ENCODE data around the gene CD86.
"Not testable (repeated sequence)": the region's sequence is repeated elsewhere in the genome, so short reads cannot be mapped to it uniquely, and the experiment has no call there.

CD86 gene, protein sequence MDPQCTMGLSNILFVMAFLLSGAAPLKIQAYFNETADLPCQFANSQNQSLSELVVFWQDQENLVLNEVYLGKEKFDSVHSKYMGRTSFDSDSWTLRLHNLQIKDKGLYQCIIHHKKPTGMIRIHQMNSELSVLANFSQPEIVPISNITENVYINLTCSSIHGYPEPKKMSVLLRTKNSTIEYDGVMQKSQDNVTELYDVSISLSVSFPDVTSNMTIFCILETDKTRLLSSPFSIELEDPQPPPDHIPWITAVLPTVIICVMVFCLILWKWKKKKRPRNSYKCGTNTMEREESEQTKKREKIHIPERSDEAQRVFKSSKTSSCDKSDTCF

DNA sequence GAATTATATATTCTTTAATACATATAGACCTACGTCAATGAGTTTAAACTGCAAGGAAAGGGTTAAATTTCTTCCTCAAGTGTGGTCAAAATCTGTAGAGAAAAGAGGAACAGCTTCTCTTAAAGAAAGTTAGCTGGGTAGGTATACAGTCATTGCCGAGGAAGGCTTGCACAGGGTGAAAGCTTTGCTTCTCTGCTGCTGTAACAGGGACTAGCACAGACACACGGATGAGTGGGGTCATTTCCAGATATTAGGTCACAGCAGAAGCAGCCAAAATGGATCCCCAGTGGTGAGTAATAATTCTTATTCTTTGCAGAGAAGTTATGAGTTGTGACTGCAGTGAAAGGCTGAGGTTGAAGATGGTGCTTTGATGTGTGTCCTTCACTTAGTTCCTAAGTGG, at the start of gene CD86:
Gene CD86 (plus strand): TSS at position 148 of the 400 bp plus-strand sequence. CDS start 128 bp downstream, at position 276.
- DNase-seq, result no peak

DNA sequence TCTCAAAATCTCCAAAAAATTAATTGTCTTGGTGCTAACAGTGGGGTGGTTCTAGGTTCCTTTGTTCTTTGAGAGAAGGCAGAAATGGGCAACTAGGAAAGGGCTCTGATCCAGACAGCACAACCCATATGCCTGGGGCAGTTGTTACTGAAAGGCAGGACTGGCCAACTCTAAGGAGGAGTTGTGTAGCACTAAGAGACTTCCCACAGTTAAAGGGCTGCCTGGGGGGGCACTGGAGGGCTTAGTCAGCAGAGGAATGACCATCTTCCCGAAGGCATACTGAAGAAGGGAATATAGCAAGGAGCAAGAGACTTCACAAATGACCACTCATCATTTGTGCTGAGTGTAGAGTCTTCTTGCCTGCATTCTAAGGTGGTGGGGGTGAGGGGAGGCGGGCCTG, 48.9 kb upstream of the CD86 start:
- no peak for DNase-seq

DNA sequence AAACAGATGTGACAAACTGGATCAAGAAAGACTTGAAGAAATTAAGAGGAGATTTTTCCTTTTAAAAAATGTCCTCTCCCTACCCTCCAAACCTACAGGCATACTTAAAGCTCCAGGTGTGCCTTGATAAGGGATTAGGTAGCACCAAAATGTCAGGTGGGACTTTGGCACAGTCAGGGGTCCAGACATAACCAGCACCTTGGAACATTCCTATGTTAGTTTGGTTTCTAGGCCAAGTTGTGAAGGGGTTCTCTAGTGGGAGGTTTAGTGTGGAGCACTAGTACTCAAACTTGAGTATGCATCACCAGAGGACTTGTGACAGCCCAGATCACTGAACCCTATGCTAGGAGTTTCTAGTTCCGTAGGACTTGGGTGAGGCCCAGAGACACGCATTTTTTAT, 47.0 kb upstream of the CD86 start:
- no peak for DNase-seq

DNA sequence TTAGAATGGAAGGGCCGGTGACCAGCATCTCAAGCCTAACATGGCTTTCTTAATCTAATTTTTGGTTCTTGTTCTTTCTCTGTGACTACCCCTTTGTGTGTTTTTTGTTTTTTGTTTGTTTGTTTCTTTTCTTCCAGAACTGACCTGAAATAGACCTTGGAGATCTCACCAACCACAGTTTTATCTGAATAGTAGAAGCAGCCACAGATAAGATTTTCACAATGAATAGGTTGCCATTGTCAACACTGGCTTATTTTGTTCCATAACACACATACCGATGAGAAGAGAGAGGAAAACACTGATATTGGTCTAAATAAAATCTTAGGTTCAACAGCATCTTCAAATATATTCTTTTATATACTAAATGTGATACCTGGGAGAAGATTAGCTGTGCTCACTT, 44.7 kb upstream of the CD86 start:
- no peak for DNase-seq

DNA sequence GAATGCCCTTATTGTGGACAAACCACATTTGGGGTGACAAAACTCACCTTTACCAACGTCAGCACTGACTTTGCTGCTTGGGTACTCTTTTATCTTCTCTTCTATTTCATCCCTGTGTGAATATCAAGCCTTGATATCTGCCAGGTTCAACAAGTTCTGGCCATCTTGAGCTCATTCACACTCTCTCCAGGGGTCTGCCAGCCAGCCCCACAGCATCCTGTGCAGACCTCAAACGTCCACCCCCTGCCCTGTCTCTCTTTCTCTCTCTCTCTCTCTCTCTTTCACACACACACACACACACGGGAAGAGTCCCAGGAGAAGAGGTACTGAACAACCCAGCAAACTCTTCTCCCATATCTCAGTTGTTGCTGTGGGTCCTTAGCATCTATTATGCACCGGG, 43.8 kb upstream of the CD86 start:
- no peak for DNase-seq

DNA sequence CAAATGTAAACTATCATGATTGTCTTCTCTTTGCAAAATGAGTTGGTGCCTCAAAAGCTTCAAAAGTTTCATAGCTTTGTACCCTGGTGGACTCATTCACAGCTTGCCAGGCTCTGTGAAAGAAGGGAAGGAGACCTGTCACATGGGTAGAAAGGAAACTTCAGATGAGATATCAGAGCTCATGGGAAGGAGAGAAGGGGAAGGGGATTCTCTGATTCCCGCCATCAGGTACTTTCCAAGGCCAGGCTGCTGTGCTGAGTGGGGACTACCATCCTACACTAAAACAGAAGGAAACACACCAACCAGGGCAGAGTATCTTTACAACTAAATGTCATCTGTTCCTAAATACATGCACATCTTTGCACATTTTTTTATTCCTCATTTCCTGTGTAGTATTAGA, 42.3 kb upstream of the CD86 start:
- DNase-seq, result no peak

DNA sequence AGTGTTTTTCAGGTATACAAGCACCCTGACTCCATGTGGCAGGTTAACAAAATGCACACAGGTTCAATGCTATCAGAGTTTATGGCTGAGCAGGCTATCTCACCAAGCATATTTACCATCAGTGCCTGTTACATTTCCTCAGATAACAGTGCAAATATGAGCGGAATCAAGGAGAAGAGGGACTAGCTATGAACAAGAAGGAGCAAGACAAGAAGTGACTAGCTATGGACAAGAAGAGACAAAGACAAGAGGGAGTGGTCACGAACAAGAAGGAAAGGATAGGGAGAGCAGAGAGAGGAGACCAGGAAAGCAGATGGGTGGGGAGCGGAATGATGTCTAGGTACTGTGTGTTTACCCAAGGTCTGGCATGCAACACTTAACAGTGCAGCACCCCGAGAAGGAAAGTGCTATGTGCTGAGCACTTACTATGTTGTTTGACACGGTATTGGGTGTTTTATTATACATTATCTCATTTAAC, 41.7 kb upstream of the CD86 start:
- DNase-seq, result no peak

DNA sequence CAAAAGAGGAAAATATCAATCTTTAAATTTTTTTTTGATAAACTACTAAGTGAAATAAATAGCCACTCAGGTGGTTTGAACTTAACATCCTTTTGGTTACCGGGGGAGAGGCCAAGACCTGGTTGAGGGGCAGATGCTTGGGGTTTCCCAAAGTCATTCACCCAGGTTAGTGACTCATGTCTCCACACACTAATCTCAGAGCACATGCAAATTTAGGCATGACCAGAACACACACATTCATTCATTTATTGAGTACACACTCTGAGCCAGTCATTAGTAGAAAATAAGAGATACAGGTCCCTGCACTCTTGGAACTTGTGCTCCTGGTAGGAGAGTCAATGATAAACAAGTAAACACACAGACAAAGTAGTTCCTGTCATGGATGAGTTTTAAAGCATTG, 40.4 kb upstream of the CD86 start:
- no peak for DNase-seq

DNA sequence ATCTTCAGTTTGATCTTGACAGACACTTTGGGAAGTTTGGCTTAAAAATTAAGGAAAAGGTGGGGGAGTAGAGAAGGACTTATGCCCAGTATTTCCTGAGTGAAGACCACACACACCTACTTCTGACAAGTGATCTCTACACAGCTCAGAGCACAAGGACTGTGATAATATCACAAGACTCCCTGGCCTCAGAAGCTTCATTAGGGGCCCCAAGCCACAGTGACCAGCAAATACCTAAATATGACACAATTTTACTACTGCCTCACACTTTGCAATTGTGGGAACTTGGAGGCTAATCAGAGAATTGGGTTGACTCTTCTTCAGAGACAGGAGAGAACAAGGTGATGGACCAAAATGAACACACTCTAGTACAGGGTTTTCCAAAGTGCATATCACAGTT, 35.7 kb upstream of the CD86 start:
- no peak for DNase-seq

DNA sequence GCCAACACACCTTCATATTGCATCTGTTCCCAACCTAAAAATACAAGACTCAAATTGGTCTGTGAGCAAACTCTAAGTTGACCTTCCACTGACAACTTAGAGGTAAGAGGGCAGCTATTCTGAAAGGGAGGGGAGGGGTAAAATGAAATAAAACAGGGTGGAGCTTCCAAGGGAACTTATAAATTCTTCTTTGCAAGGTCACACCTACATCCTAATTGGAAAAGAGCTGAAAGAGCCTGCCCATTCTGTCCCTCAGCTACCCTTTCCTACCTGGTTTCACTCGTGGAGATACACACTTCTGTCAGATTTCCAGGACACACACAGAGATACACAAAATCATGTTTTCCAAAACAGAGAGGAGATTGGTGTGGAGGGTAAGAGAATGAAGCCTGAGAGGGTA, 34.1 kb upstream of the CD86 start:
- no peak for DNase-seq

DNA sequence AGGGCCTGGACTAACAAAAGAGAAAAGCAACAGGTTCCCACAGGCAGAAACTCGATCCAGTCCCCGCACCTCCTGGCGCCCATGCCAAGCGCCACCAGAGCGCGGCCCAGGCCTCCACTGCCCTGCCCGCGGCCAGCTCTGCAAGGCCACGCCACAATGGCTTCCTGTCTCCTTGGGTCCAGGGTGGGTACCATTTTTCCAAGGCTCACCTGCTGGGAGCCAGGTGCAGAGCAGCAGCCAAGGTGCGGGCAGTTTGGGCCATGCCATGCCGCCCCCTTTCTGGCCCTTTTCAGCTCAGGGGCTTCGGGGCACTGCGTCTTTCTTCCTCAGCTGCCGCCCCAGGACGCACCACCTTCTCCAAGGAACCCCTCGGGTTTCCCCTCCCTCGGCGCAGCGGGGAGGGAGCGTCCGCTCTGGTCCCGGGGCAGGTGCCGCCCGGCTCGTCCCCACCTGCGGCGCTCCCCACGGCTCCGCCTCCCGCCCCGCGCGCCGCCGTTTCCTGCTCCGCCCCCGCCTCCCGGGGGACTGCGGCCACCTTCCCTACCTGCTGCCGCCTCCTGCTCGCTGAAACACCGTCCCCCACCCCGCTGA, 33.3 kb upstream of the CD86 start, which contains the start of gene ILDR1:
Gene ILDR1 (minus strand): TSS at position 437 of the 591 bp plus-strand sequence. CDS start 170 bp downstream, at position 267.
- DNase-seq, result no peak

DNA sequence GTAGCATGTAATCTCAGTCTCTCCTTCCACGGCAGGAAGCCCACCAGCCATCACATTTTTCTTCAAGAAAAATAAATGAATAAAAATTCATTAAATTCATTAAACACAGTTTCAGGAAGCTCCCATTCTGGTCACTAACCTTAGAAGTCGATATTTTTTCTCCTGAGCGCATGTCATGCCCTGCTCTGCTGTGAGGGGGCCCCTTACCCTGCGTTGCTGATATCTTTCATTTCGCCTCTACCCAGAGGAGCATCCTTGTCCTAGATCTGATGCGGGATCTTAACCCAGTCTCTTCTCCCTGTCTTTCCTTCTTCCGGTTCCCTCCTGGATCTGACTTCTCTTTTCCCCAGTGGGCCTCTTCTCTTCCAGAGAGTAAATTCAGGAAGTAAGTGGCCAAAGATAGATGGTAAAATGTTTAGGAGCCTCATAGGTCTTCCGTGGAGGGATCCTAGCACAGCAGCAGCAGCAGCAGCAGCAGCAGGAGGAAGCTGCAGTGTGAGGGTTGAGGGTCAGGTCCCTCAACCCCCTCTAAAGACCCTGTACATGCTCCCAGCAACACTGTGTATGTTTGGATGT, 31.7 kb upstream of the CD86 start:
- no peak for DNase-seq

DNA sequence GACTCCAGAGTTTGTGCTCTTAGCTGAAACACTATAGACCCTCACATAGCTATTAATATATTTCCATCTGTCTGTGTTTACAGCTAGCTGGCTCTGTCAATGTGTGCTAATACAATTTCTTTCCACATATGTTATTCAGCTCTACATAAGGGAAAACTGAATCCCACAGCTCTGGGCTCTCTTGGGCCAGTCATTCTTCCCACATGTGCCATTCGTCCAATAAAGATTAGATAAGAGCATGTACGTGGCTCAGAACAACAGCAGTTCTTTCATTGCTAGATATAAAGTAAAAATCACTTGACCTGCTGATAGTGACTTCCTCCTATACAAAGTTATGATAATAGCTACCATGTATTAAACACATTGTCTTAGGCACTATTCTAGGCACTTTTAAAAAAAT, 30.4 kb upstream of the CD86 start:
- DNase-seq, result no peak

DNA sequence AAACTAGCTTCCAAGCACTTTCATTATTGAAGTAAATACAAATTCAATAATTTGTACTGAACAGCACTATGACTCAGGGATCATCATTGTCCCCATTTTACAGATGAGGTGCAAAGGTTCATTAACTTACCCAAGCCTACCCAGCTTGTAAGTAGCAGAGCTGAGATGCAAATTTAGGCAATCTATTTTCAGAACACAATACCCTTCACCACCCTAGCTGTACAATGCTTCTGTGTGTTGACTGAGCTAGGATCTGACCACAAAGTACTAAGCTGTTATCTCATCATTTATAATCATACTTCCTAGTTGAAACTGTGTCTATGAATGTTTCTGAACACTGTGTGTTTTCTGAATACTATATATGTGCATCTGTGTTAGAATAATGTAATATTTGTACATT, 29.9 kb upstream of the CD86 start:
- DNase-seq, result no peak

DNA sequence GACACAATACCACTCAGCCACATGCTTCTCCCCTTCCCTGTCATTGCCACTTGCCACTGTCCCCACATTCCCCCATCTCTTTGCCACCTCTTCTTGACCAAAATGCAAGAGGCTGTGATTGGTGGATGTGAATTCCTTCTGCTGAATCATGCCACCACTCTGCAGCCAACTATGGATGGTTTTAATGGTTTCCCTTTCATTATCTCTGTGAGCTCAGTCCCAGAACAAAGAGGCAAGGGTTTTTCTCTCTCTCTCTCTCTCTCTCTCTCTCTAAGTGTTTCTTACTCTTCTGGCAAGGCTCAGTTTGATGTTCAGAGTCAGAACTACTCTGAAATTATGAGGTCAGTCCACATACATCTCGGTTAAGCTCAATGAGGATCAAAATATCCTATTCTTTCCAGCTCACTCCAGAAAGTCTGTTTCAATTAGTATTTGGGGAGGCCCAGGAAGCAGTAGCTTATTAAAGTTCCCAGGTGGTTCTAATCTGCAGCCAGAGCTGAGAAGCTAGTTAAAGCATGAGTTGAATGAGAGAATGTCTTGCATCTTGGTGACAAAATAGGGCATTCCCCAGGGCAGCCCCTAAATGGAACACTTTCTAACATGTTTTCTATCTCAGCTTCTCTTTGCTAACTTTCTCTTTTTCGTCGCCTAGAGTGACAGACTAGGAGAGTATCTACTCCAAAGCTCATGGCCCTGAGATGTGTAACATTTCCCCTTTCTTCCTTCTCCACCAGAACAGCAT, 24.6 kb upstream of the CD86 start:
- no peak for DNase-seq

DNA sequence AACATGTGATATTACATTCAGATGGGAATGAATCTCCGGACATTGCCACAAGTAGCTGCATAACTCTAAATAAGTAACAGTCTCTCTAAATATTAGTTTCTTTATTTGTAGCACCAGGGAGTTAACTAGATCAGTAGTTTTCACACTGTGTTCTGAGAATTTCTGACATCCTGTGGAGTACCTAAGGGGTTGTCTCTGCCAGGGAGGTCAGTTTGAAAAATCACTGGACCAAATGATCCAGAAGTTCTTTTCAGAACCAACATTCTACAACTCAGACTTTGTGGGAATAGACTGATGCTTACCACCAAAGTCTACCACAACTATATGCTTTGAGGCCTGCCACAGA, 24.1 kb upstream of the CD86 start:
- DNase-seq, result no peak

DNA sequence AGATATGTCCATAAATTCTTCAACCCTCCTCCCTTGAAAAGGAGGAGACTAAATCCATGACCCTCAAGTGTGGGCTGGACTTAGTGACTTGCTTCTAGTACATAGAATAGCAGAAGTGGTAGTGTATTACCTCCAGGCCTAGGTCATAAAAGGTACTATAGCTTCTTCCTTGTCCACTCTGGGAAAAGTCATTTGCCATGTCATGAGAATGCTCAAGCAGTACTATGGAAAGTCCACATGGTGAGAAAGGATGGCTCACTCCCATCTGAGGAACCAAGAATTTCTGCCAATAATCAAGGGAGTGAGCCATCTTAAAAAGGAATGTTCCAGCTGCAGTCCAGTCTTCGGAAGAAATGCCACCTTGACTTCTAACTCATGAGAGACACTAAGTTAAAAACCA, 22.6 kb upstream of the CD86 start:
- no peak for DNase-seq

DNA sequence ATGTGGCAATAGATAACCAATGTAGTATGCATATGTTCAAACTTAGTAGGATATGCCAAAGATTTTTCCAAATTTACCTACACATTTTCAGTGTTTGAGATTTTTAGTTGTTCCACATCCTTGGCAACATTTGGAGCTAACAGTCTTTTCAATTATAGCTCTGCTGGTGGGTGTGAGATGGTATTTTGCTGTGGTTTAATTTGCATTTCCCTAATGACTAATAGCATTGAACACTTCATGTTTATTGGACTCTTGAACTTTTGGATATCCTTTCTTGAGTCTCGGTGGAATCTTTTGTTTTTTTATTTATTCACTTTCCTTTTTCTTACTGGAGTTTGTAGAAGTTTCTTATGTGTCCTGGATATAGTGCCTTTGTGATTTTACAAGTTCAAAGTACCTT, 22.1 kb upstream of the CD86 start:
- no peak for DNase-seq

DNA sequence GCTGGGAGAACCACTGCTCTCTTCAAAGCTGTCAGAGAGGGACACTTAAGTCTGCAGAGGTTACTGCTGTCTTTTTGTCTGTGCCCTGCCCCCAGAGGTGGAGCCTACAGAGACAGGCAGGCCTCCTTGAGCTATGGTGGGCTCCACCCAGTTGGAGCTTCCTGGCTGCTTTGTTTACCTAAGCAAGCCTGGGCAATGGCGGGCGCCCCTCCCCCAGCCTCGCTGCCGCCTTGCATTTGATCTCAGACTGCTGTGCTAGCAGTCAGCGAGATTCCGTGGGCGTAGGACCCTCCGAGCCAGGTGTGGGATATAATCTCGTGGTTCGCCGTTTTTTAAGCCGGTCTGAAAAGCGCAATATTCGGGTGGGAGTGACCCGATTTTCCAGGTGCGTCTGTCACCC, 7.9 kb upstream of the CD86 start:
- DNase-seq, result not testable (repeated sequence)

DNA sequence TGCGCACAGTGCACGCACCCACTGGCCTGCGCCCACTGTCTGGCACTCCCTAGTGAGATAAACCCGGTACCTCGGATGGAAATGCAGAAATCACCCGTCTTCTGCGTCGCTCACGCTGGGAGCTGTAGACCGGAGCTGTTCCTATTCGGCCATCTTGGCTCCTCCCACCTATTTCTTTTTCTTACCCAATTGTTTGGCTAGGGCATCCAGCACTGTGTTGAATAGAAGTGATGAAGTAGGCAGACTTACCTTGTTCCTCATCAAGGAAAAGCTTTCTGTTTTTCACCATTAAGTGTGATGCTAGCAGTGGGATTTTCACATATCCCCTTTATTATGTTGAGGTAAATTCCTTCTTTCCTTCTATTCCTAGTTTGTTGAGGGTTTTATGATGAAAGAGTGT, 7.4 kb upstream of the CD86 start:
- not testable (repeated sequence) for DNase-seq

DNA sequence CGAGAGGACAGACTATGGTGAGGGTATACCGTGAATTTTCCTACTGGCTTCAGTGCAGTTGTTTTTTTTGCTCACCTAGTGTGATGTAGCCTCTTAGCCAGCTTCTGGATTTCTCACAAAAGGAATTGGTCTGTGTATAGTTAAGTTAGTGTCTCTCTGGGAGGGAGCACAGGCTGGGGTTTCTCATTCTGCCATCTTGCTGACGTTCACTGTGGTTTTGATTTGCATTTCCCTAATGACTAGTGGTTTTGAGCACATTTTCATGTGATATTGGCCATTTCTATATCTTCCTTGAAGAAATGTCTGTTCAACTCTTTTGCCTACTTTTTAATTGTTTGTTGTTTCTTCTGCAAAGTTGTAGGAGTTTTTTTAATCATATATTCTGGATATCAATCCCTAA, 2.2 kb upstream of the CD86 start:
- DNase-seq, result no peak

DNA sequence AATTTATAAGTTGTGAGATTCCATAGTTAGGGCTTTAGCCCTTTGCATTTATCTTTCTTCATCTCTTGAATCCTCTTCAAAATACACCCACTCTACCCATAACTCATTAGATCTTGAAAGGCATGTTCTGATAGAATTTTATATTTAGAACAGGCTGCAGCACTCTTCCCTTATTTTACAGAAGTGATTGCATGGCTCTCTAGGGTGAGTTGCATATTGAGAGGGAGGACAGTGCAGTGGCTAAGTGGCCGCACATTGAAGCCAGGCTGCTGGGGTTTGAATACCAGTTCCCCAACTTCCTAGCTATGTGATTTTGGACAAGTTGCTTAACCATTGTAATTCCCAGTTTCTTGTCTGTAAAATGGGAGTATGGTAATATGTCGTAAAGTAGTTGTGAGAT, 2.5 kb downstream of the CD86 start:
- DNase-seq, result no peak

DNA sequence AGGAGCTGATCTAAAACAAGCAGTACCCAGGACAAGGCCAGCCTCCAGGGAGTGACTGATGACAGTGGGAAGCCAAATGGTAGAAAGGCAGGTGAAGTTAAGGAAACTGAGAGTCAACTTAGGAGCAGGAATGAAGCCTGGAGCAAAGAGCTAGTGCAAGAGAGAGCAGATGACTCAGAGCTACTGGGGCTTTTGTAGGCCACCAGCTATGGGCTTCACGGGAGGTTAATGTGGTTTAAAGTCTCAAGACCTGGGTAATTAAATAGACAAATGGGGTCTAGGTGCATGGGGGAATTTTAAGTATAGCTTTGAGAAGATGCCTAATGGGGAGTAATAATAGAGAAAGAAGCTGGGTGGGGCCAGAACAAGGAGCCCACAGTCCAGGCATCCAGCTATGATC, 3.1 kb downstream of the CD86 start:
- no peak for DNase-seq

Measured in NCI-H446 (cell line).